ENCODE data around the gene ARHGAP15. TPM values are rescaled to one million over a fixed set of nuclear protein-coding genes. Genes with fewer than 3 reads are reported as not detected.
A peak's percentile ranks its signal among the peaks of the same experiment; 100 is the strongest.

Gene ARHGAP15
- total and polyA plus RNA-seq, 2 experiments from 2014 or later: 0.26 TPM; not detected in 1

- no peak for ATAC-seq
- Histone ChIP-seq H3K27me3 (ENCODE audit: insufficient read depth) (no peaks in the 10 kb centered on the region), H3K36me3 (ENCODE audit: insufficient read depth) (no peaks in the 10 kb centered on the region)
These were observed 5.3 kb upstream of the ARHGAP15 start for GRCh38 chr2:143123911-143124310.

More at GRCh38 chr2:143123911-143124310, 5.3 kb upstream of the ARHGAP15 start:
- no peak overlapping the region for H3K4me3 Mint-ChIP-seq
- Histone ChIP-seq H3K27ac (ENCODE audit: low read depth) (no peak overlapping the region), H3F3A (replicated peaks; ENCODE audit: low read depth) (no peaks in the 10 kb centered on the region), H3K79me2 (replicated peaks; ENCODE audit: insufficient read depth) (no peaks in the 10 kb centered on the region), H3K4me2 (no peak overlapping the region), H3K4me3 (no peak overlapping the region), H2AFZ (peak overlapping the region; percentile 12; the same call in 1 of the 2 replicates), H3K9me2 (ENCODE audit: insufficient read depth) (no peaks in the 10 kb centered on the region), H4K20me1 (replicated peaks; ENCODE audit: insufficient read depth) (no peaks in the 10 kb centered on the region), H3K4me1 (ENCODE audit: insufficient read depth) (no peaks in the 10 kb centered on the region)
- TF ChIP-seq CREB1 (CRISPR knock-in tag; IDR thresholded peaks at IDR 0.05; ENCODE audit: low read depth) (no peak), NANOG (IDR thresholded peaks at IDR 0.05; ENCODE audit: borderline replicate concordance) (no peak), STAT1 (IDR thresholded peaks at IDR 0.05; ENCODE audit: unreplicated experiment) (no peak), EZH2phosphoT487 (IDR thresholded peaks at IDR 0.05; ENCODE audit: unreplicated experiment) (no peak), JUNB (IDR thresholded peaks at IDR 0.05; ENCODE audit: unreplicated experiment) (no peak), ZNF114 (CRISPR knock-in tag; IDR thresholded peaks at IDR 0.05) (no peak), EZH2 (IDR thresholded peaks at IDR 0.05; ENCODE audit: low read depth, unreplicated experiment) (no peak), POLR2AphosphoS5 (IDR thresholded peaks at IDR 0.05; ENCODE audit: low read depth) (no peak)
- TF ChIP-seq, protein P1, sequence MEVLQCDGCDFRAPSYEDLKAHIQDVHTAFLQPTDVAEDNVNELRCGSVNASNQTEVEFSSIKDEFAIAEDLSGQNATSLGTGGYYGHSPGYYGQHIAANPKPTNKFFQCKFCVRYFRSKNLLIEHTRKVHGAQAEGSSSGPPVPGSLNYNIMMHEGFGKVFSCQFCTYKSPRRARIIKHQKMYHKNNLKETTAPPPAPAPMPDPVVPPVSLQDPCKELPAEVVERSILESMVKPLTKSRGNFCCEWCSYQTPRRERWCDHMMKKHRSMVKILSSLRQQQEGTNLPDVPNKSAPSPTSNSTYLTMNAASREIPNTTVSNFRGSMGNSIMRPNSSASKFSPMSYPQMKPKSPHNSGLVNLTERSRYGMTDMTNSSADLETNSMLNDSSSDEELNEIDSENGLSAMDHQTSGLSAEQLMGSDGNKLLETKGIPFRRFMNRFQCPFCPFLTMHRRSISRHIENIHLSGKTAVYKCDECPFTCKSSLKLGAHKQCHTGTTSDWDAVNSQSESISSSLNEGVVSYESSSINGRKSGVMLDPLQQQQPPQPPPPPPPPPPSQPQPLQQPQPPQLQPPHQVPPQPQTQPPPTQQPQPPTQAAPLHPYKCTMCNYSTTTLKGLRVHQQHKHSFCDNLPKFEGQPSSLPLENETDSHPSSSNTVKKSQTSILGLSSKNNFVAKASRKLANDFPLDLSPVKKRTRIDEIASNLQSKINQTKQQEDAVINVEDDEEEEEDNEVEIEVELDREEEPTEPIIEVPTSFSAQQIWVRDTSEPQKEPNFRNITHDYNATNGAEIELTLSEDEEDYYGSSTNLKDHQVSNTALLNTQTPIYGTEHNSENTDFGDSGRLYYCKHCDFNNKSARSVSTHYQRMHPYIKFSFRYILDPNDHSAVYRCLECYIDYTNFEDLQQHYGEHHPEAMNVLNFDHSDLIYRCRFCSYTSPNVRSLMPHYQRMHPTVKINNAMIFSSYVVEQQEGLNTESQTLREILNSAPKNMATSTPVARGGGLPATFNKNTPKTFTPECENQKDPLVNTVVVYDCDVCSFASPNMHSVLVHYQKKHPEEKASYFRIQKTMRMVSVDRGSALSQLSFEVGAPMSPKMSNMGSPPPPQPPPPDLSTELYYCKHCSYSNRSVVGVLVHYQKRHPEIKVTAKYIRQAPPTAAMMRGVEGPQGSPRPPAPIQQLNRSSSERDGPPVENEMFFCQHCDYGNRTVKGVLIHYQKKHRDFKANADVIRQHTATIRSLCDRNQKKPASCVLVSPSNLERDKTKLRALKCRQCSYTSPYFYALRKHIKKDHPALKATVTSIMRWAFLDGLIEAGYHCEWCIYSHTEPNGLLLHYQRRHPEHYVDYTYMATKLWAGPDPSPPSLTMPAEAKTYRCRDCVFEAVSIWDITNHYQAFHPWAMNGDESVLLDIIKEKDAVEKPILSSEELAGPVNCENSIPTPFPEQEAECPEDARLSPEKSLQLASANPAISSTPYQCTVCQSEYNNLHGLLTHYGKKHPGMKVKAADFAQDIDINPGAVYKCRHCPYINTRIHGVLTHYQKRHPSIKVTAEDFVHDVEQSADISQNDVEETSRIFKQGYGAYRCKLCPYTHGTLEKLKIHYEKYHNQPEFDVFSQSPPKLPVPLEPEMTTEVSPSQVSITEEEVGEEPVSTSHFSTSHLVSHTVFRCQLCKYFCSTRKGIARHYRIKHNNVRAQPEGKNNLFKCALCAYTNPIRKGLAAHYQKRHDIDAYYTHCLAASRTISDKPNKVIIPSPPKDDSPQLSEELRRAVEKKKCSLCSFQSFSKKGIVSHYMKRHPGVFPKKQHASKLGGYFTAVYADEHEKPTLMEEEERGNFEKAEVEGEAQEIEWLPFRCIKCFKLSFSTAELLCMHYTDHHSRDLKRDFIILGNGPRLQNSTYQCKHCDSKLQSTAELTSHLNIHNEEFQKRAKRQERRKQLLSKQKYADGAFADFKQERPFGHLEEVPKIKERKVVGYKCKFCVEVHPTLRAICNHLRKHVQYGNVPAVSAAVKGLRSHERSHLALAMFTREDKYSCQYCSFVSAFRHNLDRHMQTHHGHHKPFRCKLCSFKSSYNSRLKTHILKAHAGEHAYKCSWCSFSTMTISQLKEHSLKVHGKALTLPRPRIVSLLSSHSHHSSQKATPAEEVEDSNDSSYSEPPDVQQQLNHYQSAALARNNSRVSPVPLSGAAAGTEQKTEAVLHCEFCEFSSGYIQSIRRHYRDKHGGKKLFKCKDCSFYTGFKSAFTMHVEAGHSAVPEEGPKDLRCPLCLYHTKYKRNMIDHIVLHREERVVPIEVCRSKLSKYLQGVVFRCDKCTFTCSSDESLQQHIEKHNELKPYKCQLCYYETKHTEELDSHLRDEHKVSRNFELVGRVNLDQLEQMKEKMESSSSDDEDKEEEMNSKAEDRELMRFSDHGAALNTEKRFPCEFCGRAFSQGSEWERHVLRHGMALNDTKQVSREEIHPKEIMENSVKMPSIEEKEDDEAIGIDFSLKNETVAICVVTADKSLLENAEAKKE (CRISPR knock-in tag; IDR thresholded peaks at IDR 0.05): no peak
- no peaks in the 10 kb centered on the region for H3K9me3 Mint-ChIP-seq
- H3K36me3 Mint-ChIP-seq (ENCODE audit: low read depth): no peaks in the 10 kb centered on the region
- no peak overlapping the region for H3K27ac Mint-ChIP-seq
- H3K4me1 Mint-ChIP-seq: no peaks in the 10 kb centered on the region; the same call in 2 of the 3 replicates
- DNase-seq (ENCODE audit: low spot score): no peak
- H3K27me3 Mint-ChIP-seq (ENCODE audit: insufficient read depth, low read depth, poor library complexity): no peaks in the 10 kb centered on the region

Data from GM23338 (cell line).